ENCODE measurements around the gene C19orf38.
"Not testable (repeated sequence)": the region's sequence is repeated elsewhere in the genome, so short reads cannot be mapped to it uniquely, and the experiment has no call there.

The C19orf38 gene

DNA sequence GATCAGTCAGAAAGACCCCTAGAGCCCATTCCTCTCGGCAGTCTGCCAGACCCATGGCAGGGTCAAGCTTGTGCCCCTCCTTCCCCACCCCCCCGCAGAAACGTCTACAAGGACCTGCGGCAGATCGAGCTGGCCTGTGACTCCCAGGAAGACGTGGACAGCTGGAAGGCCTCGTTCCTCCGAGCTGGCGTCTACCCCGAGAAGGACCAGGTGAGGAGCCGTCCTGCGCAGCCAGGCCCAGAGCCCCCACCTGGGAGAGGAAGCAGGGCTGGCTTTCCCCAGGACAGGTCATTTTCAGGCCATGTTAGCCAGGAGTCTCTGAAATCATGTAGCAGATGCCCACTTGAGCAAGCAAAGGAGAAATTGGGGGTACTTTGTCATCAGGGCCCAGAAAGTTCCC, 24.5 kb upstream of the C19orf38 start:
- DNase-seq (ENCODE audit: low read depth in 2 of 2) = no peak

DNA sequence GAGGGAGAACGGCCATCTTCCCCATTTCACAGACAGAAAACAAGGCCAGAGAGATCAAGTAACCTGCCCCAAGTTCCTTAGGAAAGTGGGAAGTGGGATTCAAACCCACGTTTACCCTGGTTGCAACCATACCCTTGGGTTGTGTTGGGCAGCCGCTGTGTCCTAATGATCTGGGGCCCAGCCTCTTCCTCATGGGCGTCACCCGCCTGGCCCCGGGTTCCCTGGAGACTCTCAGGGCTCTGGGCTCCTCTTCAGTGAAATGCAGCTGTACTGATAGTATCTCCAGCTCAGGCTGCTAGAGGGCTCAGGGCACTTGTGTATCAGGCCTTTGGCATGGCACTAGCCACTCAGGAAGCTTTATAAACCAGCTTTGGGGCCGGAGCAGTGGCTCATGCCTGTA, 22.0 kb upstream of the C19orf38 start:
- DNase-seq (ENCODE audit: low read depth in 2 of 2) = no peak

DNA sequence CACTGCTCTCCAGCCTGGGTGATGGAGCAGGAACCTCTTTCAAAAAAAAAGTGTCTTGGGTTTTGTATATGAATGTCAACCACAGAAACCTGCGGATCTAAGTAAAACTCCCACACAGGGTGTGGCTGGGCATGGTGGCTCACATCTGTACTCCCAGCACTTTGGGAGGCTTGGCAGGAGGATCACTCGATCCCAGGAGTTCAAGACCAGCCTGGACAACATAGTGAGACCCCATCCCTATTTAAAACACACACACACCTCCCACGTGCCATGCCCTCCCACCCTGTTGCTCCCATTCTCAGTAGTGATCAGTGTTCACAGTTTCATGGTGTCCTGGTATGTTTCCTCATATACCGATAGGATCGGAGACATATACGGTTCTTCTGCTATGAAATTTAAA, 21.4 kb upstream of the C19orf38 start:
- DNase-seq (ENCODE audit: low read depth in 2 of 2) = no peak

DNA sequence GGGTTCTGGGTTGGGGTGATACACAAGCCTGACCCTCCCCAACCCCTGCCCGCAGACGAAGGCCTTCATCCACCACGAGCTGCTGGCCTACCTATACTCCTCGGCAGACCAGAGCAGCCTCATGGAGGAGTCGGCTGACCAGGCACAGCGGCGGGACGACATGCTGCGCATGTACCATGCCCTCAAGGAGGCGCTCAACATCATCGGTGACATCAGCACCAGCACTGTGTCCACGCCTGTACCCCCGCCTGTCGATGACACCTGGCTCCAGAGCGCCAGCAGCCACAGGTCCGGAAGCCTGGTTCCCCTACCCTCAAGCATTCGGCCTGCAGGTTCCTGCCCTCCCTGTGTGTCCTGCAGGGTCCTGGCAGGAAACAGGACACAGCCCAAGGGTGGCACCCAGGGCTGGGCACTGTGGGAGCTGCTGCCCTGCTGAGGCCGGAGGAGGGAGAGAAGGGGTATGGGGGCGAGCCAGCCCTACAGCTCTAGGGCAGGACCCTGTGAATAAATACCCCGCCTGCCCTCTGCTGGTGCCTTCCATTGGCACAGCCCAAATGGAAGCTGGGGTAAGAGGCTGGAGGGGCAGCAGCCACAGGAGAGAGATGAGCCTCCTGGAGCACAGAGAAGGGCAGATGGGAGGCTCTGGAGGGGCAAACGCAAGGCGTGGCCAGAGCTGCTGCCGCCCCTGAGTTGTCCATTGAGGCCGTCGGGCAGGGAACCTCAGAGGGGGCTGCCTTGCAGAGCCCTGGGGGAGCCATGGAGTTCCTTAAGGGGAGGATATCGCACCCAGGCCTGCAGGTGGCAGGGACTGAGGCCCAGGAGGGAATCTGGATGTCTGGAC, 19.0 kb upstream of the C19orf38 start:
- no peak for DNase-seq (ENCODE audit: low read depth in 2 of 2)

DNA sequence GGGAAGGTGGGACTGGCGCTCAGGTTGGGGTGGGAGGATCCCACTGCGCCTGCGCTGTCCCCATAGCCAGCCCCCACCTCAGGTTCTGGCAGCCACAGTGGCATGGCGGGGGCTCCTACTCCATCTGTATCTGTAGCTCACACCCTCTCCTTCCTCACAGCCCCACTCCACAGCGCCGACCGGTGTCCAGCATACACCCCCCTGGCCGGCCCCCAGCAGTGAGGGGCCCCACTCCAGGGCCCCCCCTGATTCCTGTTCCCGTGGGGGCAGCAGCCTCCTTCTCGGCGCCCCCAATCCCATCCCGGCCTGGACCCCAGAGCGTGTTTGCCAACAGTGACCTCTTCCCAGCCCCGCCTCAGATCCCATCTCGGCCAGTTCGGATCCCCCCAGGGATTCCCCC, 18.2 kb upstream of the C19orf38 start:
- DNase-seq (ENCODE audit: low read depth in 2 of 2) = no peak

DNA sequence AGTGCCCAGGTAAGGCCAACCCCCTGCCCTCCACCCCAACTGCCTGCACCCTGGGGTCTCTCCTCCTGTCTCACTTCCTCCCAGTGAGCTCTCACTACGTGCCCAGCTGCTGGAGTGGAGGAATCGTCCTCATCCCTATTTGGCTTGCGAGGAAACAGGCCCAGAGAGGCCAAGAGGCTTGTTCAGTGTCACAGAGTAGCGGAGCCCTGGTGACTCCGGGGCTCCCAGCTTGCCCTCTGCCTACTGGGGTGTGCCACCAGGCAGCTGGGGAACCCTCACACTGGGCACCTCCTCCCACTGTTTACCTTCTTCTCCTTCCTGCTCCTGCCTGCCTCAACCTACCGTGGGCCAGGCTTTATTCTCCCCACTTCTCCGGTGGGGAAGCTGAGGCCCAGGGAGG, 17.8 kb upstream of the C19orf38 start:
- no peak for DNase-seq (ENCODE audit: low read depth in 2 of 2)

DNA sequence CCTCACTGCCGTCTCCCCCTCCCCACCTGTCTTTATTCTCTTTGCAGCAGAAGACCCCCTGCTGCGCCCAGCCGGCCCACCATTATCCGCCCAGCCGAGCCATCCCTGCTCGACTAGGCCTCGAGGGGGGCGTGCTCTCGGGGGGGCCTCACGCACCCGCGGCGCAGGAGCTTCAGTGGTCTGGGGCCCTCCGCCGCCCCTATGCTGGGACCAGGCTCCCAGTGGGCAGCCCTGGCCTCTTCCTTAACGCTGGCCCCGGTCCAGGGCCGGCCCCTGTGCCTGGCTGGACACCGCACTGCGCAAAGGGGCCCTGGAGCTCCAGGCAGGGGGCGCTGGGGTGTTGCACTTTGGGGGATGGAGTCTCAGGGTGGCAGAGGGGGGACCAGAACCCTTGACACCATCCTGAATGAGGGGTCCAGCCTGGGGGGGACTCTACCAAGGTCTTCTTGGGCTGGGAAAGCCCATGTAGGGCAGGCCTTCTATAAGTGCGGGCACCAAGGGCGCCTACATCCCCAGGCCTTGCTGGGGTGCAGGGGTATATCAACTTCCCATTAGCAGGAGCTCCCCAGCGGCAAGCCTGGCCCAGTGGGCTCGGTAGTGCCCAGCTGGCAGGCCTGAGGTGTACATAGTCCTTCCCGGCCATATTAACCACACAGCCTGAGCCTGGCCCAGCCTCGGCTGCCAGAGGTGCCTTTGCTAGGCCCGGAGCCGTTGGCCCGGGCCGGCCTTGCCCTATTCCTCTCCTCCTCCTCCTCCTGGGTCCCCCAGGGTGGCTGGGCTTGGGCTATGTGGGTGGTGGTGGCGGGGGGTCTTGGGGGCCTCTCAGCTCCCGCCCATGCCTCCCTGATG, 17.1 kb upstream of the C19orf38 start:
- no peak for DNase-seq (ENCODE audit: low read depth in 2 of 2)

DNA sequence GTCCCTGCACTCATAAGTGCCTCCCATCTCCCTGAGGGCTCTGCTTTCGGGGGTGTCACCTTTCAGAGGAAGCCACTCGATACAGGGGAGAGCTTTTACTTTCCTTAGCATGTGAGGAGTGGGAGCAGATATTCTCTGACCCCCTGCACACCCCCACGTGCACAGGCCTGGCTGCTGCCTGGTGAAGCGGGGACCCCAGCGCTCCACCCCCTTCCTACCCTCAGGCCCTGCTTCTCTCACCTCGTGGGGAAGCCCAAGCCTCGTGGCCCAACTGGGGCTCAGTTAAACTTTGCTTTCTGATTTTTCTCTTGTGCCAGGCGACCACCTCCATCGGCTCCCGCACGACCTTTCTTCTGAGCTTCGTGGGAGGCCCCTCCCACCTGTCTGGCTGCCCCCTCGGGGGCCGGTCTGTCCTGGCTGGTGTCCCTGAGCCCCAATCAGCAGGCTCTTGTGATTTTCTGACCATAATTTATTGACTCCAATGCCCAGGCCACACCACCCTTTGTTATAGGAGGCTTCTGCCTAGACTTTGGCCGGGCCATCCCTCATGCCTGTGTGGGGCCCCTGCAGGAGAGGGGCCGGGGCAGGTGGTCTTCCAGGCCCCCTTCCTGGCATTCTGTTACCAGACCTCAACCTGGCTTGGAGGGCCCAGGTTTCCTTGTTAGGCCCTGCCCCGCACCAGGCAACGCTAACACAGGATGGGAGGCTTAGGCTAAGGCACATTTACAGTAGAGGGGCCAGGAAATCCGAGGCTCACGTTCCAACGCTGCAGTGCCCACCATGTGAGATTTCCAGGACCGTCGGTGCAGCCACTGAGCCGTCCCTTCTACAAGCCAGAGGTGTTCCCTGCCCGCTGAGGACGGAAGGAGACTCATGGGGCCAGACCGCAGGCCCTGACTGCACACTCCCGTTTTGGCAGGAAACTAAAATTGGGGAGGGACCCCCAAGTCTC, 16.0 kb upstream of the C19orf38 start:
- DNase-seq (ENCODE audit: low read depth in 2 of 2) = no peak

DNA sequence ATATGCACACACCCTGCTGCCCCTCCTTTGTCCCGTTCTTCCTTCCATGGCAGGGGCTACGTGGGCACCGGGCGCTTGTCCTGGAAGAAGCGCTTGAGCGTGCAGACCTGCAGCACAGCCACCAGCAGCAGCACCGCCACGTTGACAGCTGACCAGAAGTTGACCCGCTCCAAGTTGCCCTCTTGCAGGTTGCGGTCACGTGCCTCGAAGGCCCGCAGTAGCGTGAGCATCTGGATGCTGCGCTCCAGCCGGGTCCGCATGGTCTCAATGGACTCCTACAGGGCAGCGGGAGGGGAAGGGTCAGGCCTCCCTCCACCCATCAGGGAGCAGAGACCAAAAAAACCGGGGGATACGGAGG, 15.3 kb upstream of the C19orf38 start:
- no peak for DNase-seq (ENCODE audit: low read depth in 2 of 2)

DNA sequence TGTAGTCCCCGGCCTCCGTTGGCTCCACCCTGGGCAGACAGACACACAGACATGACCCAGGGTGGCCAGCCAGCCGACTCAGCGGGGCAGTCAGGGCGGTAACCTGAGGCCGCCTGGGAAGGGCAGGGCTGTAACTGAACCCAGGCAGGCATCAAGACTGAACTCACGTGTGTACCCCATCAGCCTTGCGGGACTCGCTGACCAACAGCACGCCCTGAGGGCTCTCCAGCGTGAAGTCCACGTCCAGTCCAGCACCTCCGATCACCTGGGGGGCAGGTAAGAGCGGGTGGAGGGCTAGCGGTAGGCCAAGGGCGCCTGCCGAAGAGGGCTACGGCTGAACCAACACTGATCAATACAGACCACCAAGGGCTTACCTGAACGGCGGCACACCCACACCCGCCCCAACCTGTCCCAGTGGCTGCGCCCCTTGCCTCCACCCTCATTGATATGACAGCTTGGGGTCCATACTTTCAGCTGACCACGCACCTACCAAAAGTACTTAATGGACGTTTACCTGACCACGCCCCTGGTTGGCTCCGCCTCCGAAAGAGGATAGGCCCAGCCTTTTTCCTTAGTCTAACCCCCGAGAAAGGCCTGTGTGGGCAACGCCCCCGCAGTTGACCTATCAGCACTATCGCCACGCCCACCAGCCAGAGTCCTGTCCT, 13.0 kb upstream of the C19orf38 start:
- DNase-seq (ENCODE audit: low read depth in 2 of 2) = no peak

DNA sequence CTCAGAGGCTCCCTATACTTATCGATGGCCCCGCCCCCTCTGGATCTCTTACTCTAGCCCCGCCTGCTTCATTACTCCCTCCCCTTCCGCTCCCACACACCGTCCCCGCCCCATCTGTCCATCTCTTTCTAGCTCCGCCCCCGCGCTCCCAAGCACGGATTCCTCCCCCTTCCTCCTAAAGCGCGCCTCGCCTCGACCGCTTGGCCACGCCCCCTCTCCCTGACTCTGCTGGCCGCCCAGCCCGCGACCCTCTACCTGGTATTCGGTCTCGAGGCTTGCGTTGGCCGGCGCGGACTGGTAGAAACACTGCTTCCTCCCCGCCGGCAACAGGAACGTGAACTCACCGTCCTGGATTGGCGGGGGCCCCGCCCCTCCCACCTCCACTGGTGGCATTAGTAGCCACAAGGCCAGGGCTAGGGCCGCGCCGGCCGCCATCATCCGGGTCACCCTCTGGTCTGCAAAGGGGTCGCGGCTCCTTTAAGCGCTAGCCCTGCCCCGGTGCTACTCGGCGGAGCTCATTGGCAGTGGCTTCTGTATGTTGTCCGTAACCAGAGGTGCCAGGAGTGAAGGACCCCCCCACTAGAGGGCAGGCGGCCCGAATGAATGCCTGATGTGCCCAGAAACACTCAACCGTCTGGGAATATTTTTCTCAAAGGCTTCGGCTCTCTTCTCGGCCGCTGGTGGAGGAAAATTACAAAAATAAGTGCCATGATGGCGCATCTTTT, 12.3 kb upstream of the C19orf38 start, which contains the start of gene TMED1:
TSS of gene TMED1 (minus strand) at position 459 of the 725 bp plus-strand sequence. CDS start at position 438, 21 bp downstream.
- peak; percentile 99 for DNase-seq (ENCODE audit: low read depth in 2 of 2)

DNA sequence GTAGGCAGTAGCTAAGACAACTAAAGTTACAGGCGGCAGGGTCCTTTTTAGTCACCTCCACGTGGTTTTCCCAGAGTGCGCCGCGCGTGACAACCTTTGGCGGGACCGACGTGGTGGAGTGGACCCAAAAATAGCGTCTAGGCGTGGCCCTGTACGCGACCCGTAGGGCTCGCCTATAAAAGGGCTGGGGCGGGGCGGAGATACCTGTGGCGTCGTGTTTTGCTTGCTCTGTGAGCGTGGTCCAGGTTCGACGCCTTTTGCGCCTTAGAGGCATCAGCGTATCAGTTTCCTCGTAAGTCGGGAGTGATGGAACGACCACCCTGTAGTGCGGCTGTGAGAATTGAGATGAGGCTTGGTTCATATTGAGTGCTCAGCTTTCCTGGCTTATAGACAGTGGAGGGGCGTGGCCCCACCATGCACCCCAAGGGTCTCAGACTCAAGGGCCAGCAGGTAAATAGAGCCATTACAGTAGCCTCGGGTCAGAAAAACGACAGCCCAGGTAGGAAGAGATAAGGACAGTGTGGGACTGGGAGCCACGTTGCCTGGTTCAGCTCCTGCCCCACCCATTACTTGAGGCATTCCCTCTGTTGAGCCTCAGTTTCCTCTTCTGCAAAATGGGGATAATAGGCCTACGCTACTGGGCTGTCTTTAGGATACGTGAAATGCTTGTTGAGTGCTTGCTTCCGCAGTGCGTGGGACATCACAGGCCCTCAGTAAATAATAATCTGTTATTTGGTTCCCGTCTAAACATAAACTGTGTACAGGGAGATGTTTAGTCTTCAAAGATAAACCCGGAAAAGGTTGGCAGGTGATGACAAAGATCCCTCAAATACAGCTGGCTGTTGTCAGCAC, 11.5 kb upstream of the C19orf38 start:
- DNase-seq (ENCODE audit: low read depth in 2 of 2) = peak; percentile 83 to 88

DNA sequence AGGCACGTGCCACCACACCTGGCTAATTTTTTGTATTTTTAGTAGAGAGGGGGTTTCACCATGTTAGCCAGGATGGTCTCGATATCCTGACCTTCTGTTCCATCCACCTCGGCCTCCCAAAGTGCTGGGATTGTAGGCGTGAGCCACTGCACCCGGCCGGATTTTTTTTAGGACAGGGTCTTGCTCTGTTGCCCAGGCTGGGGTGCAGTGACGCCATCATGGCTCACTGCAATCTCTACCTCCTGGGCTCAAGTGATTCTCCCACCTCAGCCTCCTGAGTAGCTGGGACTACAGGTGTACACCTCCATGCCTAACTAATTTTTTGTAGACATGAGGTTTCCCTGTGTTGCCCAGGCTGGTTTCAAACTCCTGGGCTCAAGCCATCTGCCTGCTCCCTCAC, 10.6 kb upstream of the C19orf38 start:
- DNase-seq (ENCODE audit: low read depth in 2 of 2) = not testable (repeated sequence)

DNA sequence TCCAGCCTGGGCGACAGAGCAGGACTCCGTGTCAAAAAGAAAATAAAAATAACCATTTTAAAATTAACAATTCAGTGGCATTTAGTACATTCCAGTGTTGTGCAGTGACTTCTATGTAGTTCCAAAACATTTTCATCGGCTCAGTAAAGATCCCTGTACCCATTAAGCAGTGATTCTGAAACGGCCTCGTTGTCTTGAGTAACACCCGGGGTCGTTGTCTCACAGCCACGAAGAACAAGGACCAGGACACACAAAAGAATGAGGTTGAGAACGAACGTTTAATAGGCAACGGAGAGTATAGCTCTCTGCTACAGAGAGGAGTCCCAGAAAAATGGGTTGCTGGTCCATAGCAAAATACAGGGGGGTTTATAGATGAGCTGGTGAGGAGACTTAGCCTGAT, 9.8 kb upstream of the C19orf38 start:
- no peak for DNase-seq (ENCODE audit: low read depth in 2 of 2)

DNA sequence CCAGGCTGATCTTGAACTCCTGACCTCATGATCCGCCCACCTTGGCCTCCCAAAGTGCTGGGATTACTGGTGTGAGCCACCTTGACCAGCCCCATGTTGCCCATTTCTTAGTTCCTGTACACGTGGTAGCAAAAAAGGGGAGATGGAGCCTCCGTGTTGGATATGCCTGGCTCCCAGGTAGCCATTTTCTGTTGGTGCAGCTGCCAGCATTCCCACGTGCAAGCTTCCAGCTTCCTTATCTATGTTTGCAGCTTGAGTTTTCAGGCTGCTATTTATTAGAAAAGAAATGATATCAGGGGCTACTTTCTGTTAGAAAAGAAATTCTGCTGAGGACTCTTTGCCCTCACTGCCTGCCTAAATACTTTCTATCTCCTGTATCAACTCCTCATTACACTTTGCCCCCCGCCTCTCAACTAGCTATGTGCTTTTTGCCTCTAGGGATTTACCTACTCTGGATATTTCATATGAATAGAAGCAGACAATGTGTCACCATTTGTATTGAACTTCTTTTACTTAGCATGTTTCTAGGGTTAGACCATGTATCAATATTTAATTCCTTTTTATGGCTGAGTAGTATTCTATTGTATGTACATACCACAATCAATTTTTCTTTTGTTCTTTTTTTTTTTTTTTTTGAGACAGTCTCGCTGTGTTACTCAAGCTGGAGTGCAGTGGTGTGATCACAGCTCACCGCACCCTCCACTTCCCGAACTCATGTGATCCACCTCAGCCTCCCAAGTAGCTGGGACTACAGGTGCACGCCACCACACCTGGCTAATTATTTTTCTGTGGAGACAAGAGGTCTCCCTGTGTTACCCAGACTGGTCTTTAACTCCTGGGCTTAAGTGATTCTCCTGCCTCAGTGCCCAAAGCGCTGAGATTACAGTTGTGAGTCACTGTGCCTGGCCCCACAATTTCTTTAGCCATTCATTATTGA, 8.8 kb upstream of the C19orf38 start:
- no peak for DNase-seq (ENCODE audit: low read depth in 2 of 2)

DNA sequence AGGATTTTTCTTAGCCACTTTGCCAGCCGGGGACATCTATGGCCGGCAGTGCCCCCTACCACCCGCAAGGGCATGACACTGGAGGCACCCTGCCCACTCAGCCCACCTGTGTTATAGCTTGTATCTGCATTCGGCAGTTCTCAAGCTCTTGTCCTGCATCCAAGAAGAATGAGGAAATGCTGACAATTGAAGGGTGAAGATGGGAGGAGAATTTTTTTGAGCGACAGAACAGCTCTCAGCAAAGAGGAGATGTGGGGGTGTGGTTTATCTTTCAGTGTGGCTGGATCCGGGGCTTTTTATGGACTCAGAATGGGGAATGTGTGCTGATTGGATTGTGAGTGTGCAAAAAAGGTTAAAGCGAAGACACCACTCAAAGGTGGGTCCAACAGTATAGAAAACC, 5.4 kb upstream of the C19orf38 start:
- DNase-seq (ENCODE audit: low read depth in 2 of 2) = no peak

DNA sequence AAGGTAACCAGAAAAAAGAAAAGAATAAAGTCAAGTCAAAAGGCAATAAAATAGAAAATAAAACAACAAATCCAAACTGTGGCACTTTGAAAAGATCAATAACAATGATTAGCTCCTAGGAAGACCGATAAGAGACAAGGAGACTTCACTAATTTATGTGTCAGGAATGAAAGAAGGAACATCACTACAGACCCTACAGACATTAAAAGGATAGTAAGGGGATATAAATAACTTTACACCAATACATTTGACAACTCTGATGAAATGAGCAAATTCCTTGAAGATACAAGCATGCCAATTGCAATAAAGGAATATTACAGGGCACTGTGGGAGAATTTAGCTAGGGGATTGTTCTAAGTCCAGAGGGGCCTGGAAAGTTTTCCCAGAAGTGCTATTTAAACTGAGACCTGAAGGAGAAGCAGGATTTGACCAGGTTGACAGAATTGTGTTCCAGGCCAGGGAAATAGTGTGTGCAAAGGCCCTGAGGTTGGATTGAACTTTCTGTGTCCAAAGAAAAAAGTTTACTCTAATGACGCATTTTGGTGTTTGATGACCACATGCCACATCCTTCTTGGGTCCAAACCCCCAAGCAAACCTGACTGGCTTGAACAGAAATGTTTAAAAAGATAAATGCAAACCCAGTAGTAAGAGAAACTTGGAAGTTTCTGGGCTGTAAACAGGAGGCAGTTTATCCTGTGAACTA, 1.6 kb upstream of the C19orf38 start:
- no peak for DNase-seq (ENCODE audit: low read depth in 2 of 2)

DNA sequence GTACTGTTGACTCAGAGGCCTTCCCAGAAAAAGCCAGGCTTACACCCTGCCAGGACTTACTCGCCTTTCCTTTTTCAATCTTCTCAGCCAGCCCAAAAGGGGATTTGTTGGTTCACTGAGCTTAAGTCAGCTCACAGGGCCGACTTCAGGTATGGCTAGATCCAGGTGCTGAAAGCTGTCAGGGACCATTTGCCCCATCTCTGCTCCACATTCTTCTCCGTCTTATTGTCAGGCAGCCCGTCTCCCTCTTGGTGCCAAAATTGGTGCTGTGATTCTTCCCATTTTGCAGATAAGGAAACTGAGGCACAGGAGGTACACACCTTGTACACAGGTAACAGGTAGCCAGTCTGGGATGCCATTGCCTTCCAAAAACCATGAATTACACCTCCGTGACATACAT, 2.4 kb downstream of the C19orf38 start:
- no peak for DNase-seq (ENCODE audit: low read depth in 2 of 2)

All from stimulated activated CD4-positive, alpha-beta T cell treated with anti-CD3 and anti-CD28 coated beads, Interleukin-15, amount 100 ng/mL, for 48 hours (primary cell).